OCI-LY7 (cell line): ENCODE data around the gene PURA. TPM values are rescaled to one million over a fixed set of nuclear protein-coding genes. Genes with fewer than 3 reads are reported as not detected.

ENCODE experiments used
- BruUV-seq: library from RNA; stranded (reverse); fragments of 400-500 nt; replicated peaks from 2 replicates; lab custom pipeline; 2021; lab: Mats Ljungman, UMichigan
- CTCF ChIA-PET: fragments of 300-600 bp; sonication (Branson Sonifier 250); formaldehyde crosslinking; loops from one replicate; lab custom pipeline; 2022; ENCODE audit warnings: antibody characterized with exemption; ENCODE audit not compliant: unreplicated experiment; lab: Charles Lee
- POLR2A ChIA-PET: fragments of 300-600 bp; sonication (Branson Sonifier 250); formaldehyde crosslinking; loops from one replicate; lab custom pipeline; 2022; ENCODE audit warnings: antibody characterized with exemption; lab: Charles Lee
- DNase-seq: peaks from one replicate; pipeline ENCODE4 v3.0.0-alpha.2; 2015; ENCODE audit warnings: low spot score
- H2AFZ ChIP-seq: fragments of 200-600 bp; sonication (generic), shearing (Covaris generic); 2 replicates; pipeline ENCODE4 v1.6.1; 2014; ENCODE audit warnings: mild to moderate bottlenecking, antibody characterized with exemption, low read length, moderate library complexity
- H3K27ac ChIP-seq: fragments of 200-600 bp; sonication (generic); 2 replicates; pipeline ENCODE4 v1.5.1; 2014; ENCODE audit warnings: mixed run types, low read depth, mild to moderate bottlenecking, moderate library complexity, low read length, inconsistent platforms; ENCODE audit not compliant: poor library complexity, severe bottlenecking
- H3K36me3 ChIP-seq: fragments of 200-600 bp; sonication (generic); 2 replicates; pipeline ENCODE4 v1.6.1; 2014; ENCODE audit warnings: mild to moderate bottlenecking, antibody characterized with exemption, low read length, moderate library complexity, mixed read lengths; ENCODE audit not compliant: insufficient read depth
- H3K4me1 ChIP-seq: fragments of 200-600 bp; sonication (generic); 2 replicates; pipeline ENCODE4 v1.5.1; 2014; ENCODE audit warnings: mild to moderate bottlenecking, low read length; ENCODE audit not compliant: insufficient read depth, poor library complexity, severe bottlenecking
- H3K4me2 ChIP-seq: fragments of 200-600 bp; sonication (generic); 2 replicates; pipeline ENCODE4 v1.6.1; 2014; ENCODE audit warnings: mild to moderate bottlenecking, low read length
- H3K4me3 ChIP-seq: fragments of 200-600 bp; sonication (generic); 2 replicates; pipeline ENCODE4 v1.5.1; 2014; ENCODE audit warnings: mild to moderate bottlenecking, low read depth, low read length; ENCODE audit not compliant: poor library complexity, severe bottlenecking
- H3K79me2 ChIP-seq: fragments of 200-600 bp; sonication (generic); 2 replicates; pipeline ENCODE4 v1.6.1; 2016; ENCODE audit warnings: low read depth, mild to moderate bottlenecking, low read length, moderate library complexity, mixed read lengths; ENCODE audit not compliant: insufficient read depth
- H3K9me2 ChIP-seq: fragments of 200-600 bp; sonication (generic); 2 replicates; pipeline ENCODE4 v1.6.1; 2016; ENCODE audit warnings: mild to moderate bottlenecking, low read length, mixed read lengths; ENCODE audit not compliant: insufficient read depth
- H3K9me3 ChIP-seq: fragments of 200-600 bp; sonication (generic); 2 replicates; pipeline ENCODE4 v1.6.1; 2014; ENCODE audit warnings: mild to moderate bottlenecking, mixed run types, low read length, mixed read lengths
- H4K20me1 ChIP-seq: fragments of 200-600 bp; sonication (generic); 2 replicates; pipeline ENCODE4 v1.6.1; 2014; ENCODE audit warnings: mild to moderate bottlenecking, antibody characterized with exemption, low read length, moderate library complexity, mixed read lengths; ENCODE audit not compliant: insufficient read depth
- EZH2phosphoT487 ChIP-seq: fragments of 200-600 bp; sonication (generic); IDR thresholded peaks from 2 replicates; pipeline ENCODE4 v1.6.1; 2018; ENCODE audit warnings: low read depth, borderline replicate concordance, mild to moderate bottlenecking, mixed run types, antibody characterized with exemption, low read length, moderate library complexity, mixed read lengths
- intact Hi-C: fragments of 100-400 bp; cut with micrococcal nuclease; formaldehyde crosslinking; loops from one replicate; pipeline ENCODE4 v1.10.0; 2022; ENCODE audit not compliant: unreplicated experiment
- total RNA-seq, 2 experiments: library from RNA; depleted of rRNA in 1 of 2; stranded (reverse); fragments of >200 nt in 1 of 2; shearing (Covaris generic) in 1 of 2; gene quantifications; 2 replicates each; pipeline ENCODE4 v1.2.3, GENCODE V29; 2014 to 2022
- TF ChIP-seq, protein P1 (sequence below): fragments of 200-600 bp; sonication (generic); conservative IDR thresholded peaks from 2 replicates; pipeline ENCODE4 v1.5.1; 2014; ENCODE audit warnings: mild to moderate bottlenecking, antibody characterized with exemption, low read length, moderate library complexity, mixed read lengths

Gene PURA
- total RNA-seq, 2 experiments from 2014 or later = 19.0 to 19.7 TPM

DNA sequence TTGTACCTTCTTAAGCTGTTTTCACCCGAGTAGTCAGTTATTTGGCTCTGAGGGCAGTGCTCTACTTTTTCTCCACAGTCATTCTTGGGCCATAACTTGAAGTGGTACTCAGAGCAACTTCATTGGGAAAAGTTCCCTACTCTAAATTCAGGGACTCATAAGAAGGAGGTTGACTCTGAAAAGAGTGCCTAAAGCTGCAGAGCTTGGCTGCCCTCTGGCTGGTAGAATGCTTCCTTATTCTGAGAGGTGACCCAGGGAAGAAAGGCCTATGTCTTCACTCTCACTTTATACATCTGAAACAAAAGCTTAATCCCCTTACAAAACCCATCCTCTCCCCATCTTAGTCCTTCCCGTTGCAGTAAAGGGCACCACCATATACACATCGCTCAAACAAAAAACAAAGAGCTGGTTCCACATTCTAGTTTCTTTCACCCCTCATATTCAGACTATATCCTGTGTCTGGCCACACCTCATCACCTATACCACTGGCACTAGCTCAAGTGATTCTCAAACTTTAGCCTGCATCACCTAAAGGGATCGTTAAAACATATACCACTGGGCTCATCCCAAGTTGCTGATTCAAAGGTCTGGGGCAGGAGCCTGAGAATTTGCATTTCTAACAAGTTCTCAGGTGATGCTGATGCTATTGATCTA, 19.7 kb downstream of the PURA start:
- no TSS peak for BruUV-seq

DNA sequence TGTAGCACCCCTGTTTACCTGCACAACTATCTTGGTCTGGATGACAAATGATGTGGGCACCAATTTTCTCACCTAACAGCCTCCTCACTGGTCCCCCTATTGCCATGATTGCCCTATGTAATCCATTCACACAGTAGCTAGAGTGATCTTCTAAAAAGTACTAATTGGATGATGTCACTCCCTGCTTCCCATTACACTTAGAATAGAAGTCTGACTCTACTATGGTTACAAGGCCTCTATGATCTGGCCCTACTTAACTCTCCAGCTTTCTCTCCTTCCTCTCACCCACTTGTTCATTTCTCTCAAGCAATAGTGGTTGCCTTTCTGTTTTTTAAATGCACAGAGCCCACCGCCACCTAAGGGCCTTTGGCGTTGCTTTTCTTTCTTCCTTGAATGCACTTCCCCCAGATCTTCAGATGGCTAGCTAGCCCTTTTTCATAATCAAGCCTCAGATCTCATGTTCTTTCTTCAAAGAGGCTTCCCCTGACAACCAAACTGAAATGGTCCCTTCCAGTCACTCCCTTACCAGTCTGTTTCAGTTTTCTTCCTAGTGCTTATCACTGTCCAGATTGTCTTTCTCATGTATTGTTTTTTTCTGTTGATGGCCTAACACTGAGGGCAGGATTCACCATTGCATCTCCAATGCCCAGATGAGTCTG, 20.5 kb downstream of the PURA start:
- intact Hi-C loops = no loop called here
- Histone ChIP-seq H3K27ac (no peak overlapping the region), H2AFZ (no peak overlapping the region), H4K20me1 (no peaks in the 10 kb centered on the region), H3K79me2 (no peaks in the 10 kb centered on the region), H3K9me2 (no peaks in the 10 kb centered on the region), H3K4me1 (peaks cover 8% of the 10 kb centered on the region), H3K4me2 (no peak overlapping the region), H3K4me3 (no peak overlapping the region), H3K9me3 (no peaks in the 10 kb centered on the region), H3K36me3 (no peaks in the 10 kb centered on the region)
- ChIA-PET CTCF (interaction anchor here (1.5 kb wide), 1 partner anchor 9 kb away, joined by 3 read pairs; no protein-coding TSS in a partner anchor), POLR2A (interaction anchor here (0.7 to 1.6 kb wide), 3 partner anchors 59 to 249 kb away, joined by 3 to 5 read pairs (median 4); no protein-coding TSS in a partner anchor)
- BruUV-seq = no TSS peak
- no peak for TF ChIP-seq EZH2phosphoT487
- TF ChIP-seq, protein P1, sequence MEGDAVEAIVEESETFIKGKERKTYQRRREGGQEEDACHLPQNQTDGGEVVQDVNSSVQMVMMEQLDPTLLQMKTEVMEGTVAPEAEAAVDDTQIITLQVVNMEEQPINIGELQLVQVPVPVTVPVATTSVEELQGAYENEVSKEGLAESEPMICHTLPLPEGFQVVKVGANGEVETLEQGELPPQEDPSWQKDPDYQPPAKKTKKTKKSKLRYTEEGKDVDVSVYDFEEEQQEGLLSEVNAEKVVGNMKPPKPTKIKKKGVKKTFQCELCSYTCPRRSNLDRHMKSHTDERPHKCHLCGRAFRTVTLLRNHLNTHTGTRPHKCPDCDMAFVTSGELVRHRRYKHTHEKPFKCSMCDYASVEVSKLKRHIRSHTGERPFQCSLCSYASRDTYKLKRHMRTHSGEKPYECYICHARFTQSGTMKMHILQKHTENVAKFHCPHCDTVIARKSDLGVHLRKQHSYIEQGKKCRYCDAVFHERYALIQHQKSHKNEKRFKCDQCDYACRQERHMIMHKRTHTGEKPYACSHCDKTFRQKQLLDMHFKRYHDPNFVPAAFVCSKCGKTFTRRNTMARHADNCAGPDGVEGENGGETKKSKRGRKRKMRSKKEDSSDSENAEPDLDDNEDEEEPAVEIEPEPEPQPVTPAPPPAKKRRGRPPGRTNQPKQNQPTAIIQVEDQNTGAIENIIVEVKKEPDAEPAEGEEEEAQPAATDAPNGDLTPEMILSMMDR = no peak
- no peak for DNase-seq

More for the DNA sequence above, 19.7 kb downstream of the PURA start:
- ChIA-PET CTCF (interaction anchor here (0.5 to 1.5 kb wide), 2 partner anchors 10 to 24 kb away, joined by 3 read pairs; no protein-coding TSS in a partner anchor), POLR2A (interaction anchor here (0.7 to 1.2 kb wide), 2 partner anchors 59 to 250 kb away, joined by 4 to 5 read pairs; no protein-coding TSS in a partner anchor)
- H3K79me2 ChIP-seq = no peaks in the 10 kb centered on the region
- intact Hi-C loops = no loop called here
- no peaks in the 10 kb centered on the region for H4K20me1 ChIP-seq
- no peak overlapping the region for H3K4me2 ChIP-seq
- no peak for DNase-seq
- TF ChIP-seq, protein P1 = no peak
- no peak for TF ChIP-seq EZH2phosphoT487
- no peaks in the 10 kb centered on the region for H3K9me3 ChIP-seq
- H3K4me1 ChIP-seq = peaks cover 8% of the 10 kb centered on the region
- no peaks in the 10 kb centered on the region for H3K9me2 ChIP-seq
- no peak overlapping the region for H3K27ac ChIP-seq
- H3K4me3 ChIP-seq = no peak overlapping the region
- no peak overlapping the region for H2AFZ ChIP-seq
- H3K36me3 ChIP-seq = no peaks in the 10 kb centered on the region
